ENCODE results near the gene MCL1. TPM values are rescaled to one million over a fixed set of nuclear protein-coding genes. Genes with fewer than 3 reads are reported as not detected.

MCL1 gene
- total and polyA plus RNA-seq, 2 of the 13 experiments (the other 11 are each of a cell fraction or from before 2014, with no cell fraction given): 69.5 to 125 TPM

DNA sequence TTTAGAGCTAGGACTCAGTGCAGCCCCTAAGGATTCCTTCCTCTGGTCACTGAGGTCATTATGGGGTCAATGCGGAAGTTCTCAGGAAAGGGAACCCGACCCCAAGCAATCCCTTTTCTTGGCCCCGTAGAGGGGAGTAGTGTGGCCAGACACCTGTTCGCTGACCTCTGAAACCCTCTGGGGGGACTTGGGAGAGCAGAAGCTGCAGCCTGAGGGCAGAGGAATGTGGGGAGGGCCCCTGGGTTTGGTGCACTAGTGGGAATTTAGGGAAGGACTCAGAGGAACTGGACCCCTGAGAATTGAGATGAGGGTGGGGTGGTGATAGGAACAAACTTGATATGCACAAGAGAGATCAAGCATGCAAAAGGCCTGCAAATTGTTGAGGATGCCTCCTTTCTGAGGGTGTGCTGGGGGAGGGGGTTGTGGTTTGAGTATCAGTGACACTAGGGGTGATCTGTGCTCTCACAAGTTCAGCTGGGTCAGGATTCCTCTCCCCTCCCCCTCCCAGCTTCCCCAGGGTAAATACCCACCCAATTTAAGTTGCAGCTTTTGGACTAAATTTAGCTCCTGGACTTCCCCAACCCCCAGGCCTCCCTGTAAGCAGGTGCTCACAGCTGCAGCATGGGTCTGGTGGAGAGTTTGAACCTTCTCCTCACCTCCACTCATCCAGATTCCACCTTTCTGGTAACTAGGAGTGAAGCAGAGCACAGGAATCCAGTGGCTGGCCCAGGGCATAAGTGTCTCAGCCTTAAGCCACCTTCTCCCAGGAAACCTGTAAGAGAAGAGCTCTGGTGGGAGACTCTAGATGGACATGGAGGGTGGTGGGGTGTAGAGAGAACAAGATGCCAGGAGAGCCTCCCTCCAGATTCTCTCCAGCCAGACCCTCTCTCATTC is 16.7 kb downstream of the MCL1 start (continued):
- no peak for TF ChIP-seq LCORL (IDR thresholded peaks at IDR 0.05)
- TF ChIP-seq LCORL (CRISPR knock-in tag; IDR thresholded peaks at IDR 0.05): peak; percentile 56
- no peak for TF ChIP-seq SUZ12 (IDR thresholded peaks at IDR 0.05; ENCODE audit: low read depth, low read length)
- no peak for TF ChIP-seq SMAD1 (CRISPR knock-in tag; IDR thresholded peaks at IDR 0.05; ENCODE audit: borderline replicate concordance, low read depth)
- peak; percentile 95 for TF ChIP-seq NR2C2 (CRISPR knock-in tag; IDR thresholded peaks at IDR 0.05; ENCODE audit: borderline replicate concordance)
- peak; percentile 66 for TF ChIP-seq RARA (CRISPR knock-in tag; IDR thresholded peaks at IDR 0.05)
- TF ChIP-seq ELF4 (CRISPR knock-in tag; IDR thresholded peaks at IDR 0.05; ENCODE audit: borderline replicate concordance): peak; percentile 79; the same call in 1 of the 2 replicates
- 0 out of 2 replicates have a peak, but pooled peaks have one; percentile 26 for TF ChIP-seq ZNF337 (CRISPR knock-in tag; IDR thresholded peaks at IDR 0.05; ENCODE audit: borderline replicate concordance, low read depth)
- TF ChIP-seq, protein P1, sequence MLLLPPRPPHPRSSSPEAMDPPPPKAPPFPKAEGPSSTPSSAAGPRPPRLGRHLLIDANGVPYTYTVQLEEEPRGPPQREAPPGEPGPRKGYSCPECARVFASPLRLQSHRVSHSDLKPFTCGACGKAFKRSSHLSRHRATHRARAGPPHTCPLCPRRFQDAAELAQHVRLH (CRISPR knock-in tag; IDR thresholded peaks at IDR 0.05; ENCODE audit: borderline replicate concordance, low read depth): 0 out of 2 replicates have a peak, but pooled peaks have one; percentile 33
- TF ChIP-seq, protein P2, sequence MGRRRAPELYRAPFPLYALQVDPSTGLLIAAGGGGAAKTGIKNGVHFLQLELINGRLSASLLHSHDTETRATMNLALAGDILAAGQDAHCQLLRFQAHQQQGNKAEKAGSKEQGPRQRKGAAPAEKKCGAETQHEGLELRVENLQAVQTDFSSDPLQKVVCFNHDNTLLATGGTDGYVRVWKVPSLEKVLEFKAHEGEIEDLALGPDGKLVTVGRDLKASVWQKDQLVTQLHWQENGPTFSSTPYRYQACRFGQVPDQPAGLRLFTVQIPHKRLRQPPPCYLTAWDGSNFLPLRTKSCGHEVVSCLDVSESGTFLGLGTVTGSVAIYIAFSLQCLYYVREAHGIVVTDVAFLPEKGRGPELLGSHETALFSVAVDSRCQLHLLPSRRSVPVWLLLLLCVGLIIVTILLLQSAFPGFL (CRISPR knock-in tag; IDR thresholded peaks at IDR 0.05): no peak
- no peak for TF ChIP-seq ZKSCAN1 (IDR thresholded peaks at IDR 0.05; ENCODE audit: low read length)
- no peak for TF ChIP-seq ZNF292 (CRISPR knock-in tag; IDR thresholded peaks at IDR 0.05; ENCODE audit: borderline replicate concordance, low read depth)
- TF ChIP-seq ZNF607 (CRISPR knock-in tag; IDR thresholded peaks at IDR 0.05; ENCODE audit: borderline replicate concordance): 0 out of 2 replicates have a peak, but pooled peaks have one; percentile 4
- TF ChIP-seq EP300 (IDR thresholded peaks at IDR 0.05; ENCODE audit: low read depth in 2 of 2, low read length in 2 of 2): peak in 1 of 2 experiments; percentile 28; a peak in 1 of 4 replicates
- TF ChIP-seq EP300 (CRISPR knock-in tag; IDR thresholded peaks at IDR 0.05; ENCODE audit: borderline replicate concordance): no peak
- TF ChIP-seq, protein P3, sequence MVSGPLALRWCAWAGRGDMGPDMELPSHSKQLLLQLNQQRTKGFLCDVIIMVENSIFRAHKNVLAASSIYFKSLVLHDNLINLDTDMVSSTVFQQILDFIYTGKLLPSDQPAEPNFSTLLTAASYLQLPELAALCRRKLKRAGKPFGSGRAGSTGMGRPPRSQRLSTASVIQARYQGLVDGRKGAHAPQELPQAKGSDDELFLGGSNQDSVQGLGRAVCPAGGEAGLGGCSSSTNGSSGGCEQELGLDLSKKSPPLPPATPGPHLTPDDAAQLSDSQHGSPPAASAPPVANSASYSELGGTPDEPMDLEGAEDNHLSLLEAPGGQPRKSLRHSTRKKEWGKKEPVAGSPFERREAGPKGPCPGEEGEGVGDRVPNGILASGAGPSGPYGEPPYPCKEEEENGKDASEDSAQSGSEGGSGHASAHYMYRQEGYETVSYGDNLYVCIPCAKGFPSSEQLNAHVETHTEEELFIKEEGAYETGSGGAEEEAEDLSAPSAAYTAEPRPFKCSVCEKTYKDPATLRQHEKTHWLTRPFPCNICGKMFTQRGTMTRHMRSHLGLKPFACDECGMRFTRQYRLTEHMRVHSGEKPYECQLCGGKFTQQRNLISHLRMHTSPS (CRISPR knock-in tag; IDR thresholded peaks at IDR 0.05; ENCODE audit: low read depth): no peak
- TF ChIP-seq ELF1 (CRISPR knock-in tag; IDR thresholded peaks at IDR 0.05): peak; percentile 65
- no peak for TF ChIP-seq CREB1 (IDR thresholded peaks at IDR 0.05)
- TF ChIP-seq CREB1 (CRISPR knock-in tag; IDR thresholded peaks at IDR 0.05): peak; percentile 38; the same call in 1 of the 2 replicates
- no peak for TF ChIP-seq MAZ (IDR thresholded peaks at IDR 0.05; ENCODE audit: borderline replicate concordance, low read depth, low read length)
- 0 out of 2 replicates have a peak, but pooled peaks have one; percentile 14 for TF ChIP-seq MAZ (CRISPR knock-in tag; IDR thresholded peaks at IDR 0.05; ENCODE audit: low read depth)
- TF ChIP-seq, protein P4, sequence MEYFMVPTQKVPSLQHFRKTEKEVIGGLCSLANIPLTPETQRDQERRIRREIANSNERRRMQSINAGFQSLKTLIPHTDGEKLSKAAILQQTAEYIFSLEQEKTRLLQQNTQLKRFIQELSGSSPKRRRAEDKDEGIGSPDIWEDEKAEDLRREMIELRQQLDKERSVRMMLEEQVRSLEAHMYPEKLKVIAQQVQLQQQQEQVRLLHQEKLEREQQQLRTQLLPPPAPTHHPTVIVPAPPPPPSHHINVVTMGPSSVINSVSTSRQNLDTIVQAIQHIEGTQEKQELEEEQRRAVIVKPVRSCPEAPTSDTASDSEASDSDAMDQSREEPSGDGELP (IDR thresholded peaks at IDR 0.05; ENCODE audit: borderline replicate concordance, low read depth): peak; percentile 70; the same call in 1 of the 2 replicates
- TF ChIP-seq KLF9 (CRISPR knock-in tag; IDR thresholded peaks at IDR 0.05; ENCODE audit: low read depth): no peak
- TF ChIP-seq, protein P5, sequence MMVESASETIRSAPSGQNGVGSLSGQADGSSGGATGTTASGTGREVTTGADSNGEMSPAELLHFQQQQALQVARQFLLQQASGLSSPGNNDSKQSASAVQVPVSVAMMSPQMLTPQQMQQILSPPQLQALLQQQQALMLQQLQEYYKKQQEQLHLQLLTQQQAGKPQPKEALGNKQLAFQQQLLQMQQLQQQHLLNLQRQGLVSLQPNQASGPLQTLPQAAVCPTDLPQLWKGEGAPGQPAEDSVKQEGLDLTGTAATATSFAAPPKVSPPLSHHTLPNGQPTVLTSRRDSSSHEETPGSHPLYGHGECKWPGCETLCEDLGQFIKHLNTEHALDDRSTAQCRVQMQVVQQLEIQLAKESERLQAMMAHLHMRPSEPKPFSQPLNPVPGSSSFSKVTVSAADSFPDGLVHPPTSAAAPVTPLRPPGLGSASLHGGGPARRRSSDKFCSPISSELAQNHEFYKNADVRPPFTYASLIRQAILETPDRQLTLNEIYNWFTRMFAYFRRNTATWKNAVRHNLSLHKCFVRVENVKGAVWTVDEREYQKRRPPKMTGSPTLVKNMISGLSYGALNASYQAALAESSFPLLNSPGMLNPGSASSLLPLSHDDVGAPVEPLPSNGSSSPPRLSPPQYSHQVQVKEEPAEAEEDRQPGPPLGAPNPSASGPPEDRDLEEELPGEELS (CRISPR knock-in tag; IDR thresholded peaks at IDR 0.05): 0 out of 2 replicates have a peak, but pooled peaks have one; percentile 18
